ENCODE results near the gene IL17REL. TPM values are rescaled to one million over a fixed set of nuclear protein-coding genes. Genes with fewer than 3 reads are reported as not detected.

The IL17REL gene
- total and polyA plus RNA-seq, 2 of the 13 experiments (the other 11 are each of a cell fraction or from before 2014, with no cell fraction given) = not detected

DNA sequence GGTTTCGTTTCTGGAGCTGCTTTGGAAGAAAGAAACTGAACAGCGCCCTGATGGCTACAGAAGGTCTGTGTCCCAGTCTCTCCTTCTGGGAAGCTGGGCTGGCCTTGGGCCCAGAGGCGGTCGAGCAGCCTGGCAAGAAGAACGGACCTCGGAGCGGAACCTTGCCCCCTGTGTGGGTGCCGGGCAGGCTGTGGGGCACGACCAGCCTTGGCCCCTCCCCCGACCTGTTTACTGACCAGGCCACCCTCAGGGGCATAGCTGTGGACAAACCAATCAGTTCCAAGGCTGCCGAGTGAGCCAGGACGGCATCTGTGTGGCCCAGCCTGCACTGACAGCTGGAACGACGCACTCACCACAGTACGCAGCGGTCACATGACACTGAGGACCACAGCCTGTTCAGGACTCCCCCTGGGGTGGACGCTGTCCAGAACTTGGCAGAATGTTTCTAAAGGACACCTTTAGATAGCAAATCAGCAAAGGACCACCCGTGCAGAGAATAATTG is 44.8 kb downstream of the IL17REL start (continued):
- TF ChIP-seq ZNF263 (CRISPR knock-in tag; IDR thresholded peaks at IDR 0.05) (no peak), IRX3 (CRISPR knock-in tag; IDR thresholded peaks at IDR 0.05; ENCODE audit: borderline replicate concordance, low read depth) (no peak), MED8 (CRISPR knock-in tag; IDR thresholded peaks at IDR 0.05; ENCODE audit: insufficient replicate concordance) (peak; percentile 34), YY1 (IDR thresholded peaks at IDR 0.05; ENCODE audit: insufficient read depth, insufficient replicate concordance, low read depth, low read length) (no peak), ZNF556 (CRISPR knock-in tag; IDR thresholded peaks at IDR 0.05; ENCODE audit: borderline replicate concordance) (no peak; the same call in 1 of the 2 replicates), ZSCAN12 (CRISPR knock-in tag; IDR thresholded peaks at IDR 0.05) (no peak), KDM2A (CRISPR knock-in tag; IDR thresholded peaks at IDR 0.05; ENCODE audit: borderline replicate concordance, low read depth) (0 out of 2 replicates have a peak, but pooled peaks have one; percentile 15), ZSCAN20 (CRISPR knock-in tag; IDR thresholded peaks at IDR 0.05; ENCODE audit: borderline replicate concordance) (no peak), MTF2 (CRISPR knock-in tag; IDR thresholded peaks at IDR 0.05; ENCODE audit: borderline replicate concordance) (no peak), ZNF451 (CRISPR knock-in tag; IDR thresholded peaks at IDR 0.05) (no peak), LCORL (IDR thresholded peaks at IDR 0.05) (no peak), LCORL (CRISPR knock-in tag; IDR thresholded peaks at IDR 0.05) (peak; percentile 46; the same call in 1 of the 2 replicates), SMYD3 (CRISPR knock-in tag; IDR thresholded peaks at IDR 0.05) (no peak), SYNCRIP (IDR thresholded peaks at IDR 0.05; ENCODE audit: insufficient read depth, low read depth, low read length) (no peak), DMAP1 (CRISPR knock-in tag; IDR thresholded peaks at IDR 0.05) (no peak), TEAD2 (CRISPR knock-in tag; IDR thresholded peaks at IDR 0.05) (no peak), CREB1 (IDR thresholded peaks at IDR 0.05) (peak; percentile 28; the same call in 1 of the 2 replicates), CREB1 (CRISPR knock-in tag; IDR thresholded peaks at IDR 0.05) (no peak), KAT7 (CRISPR knock-in tag; IDR thresholded peaks at IDR 0.05; ENCODE audit: borderline replicate concordance) (no peak), ZC3H13 (CRISPR knock-in tag; IDR thresholded peaks at IDR 0.05) (no peak)
- TF ChIP-seq, protein P1, sequence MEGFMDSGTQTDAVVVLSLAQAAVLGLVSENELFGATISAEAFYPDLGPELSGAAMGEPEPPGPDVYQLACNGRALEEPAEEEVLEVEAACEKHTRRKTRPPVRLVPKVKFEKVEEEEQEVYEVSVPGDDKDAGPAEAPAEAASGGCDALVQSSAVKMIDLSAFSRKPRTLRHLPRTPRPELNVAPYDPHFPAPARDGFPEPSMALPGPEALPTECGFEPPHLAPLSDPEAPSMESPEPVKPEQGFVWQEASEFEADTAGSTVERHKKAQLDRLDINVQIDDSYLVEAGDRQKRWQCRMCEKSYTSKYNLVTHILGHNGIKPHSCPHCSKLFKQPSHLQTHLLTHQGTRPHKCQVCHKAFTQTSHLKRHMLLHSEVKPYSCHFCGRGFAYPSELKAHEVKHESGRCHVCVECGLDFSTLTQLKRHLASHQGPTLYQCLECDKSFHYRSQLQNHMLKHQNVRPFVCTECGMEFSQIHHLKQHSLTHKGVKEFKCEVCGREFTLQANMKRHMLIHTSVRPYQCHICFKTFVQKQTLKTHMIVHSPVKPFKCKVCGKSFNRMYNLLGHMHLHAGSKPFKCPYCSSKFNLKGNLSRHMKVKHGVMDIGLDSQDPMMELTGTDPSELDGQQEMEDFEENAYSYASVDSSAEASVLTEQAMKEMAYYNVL (CRISPR knock-in tag; IDR thresholded peaks at IDR 0.05; ENCODE audit: borderline replicate concordance) = no peak
- TF ChIP-seq, protein P2, sequence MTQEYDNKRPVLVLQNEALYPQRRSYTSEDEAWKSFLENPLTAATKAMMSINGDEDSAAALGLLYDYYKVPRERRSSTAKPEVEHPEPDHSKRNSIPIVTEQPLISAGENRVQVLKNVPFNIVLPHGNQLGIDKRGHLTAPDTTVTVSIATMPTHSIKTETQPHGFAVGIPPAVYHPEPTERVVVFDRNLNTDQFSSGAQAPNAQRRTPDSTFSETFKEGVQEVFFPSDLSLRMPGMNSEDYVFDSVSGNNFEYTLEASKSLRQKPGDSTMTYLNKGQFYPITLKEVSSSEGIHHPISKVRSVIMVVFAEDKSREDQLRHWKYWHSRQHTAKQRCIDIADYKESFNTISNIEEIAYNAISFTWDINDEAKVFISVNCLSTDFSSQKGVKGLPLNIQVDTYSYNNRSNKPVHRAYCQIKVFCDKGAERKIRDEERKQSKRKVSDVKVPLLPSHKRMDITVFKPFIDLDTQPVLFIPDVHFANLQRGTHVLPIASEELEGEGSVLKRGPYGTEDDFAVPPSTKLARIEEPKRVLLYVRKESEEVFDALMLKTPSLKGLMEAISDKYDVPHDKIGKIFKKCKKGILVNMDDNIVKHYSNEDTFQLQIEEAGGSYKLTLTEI (CRISPR knock-in tag; conservative IDR thresholded peaks at IDR 0.05) = no peak
- TF ChIP-seq, protein P3, sequence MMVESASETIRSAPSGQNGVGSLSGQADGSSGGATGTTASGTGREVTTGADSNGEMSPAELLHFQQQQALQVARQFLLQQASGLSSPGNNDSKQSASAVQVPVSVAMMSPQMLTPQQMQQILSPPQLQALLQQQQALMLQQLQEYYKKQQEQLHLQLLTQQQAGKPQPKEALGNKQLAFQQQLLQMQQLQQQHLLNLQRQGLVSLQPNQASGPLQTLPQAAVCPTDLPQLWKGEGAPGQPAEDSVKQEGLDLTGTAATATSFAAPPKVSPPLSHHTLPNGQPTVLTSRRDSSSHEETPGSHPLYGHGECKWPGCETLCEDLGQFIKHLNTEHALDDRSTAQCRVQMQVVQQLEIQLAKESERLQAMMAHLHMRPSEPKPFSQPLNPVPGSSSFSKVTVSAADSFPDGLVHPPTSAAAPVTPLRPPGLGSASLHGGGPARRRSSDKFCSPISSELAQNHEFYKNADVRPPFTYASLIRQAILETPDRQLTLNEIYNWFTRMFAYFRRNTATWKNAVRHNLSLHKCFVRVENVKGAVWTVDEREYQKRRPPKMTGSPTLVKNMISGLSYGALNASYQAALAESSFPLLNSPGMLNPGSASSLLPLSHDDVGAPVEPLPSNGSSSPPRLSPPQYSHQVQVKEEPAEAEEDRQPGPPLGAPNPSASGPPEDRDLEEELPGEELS (CRISPR knock-in tag; IDR thresholded peaks at IDR 0.05) = peak; percentile 54
- TF ChIP-seq, protein P4, sequence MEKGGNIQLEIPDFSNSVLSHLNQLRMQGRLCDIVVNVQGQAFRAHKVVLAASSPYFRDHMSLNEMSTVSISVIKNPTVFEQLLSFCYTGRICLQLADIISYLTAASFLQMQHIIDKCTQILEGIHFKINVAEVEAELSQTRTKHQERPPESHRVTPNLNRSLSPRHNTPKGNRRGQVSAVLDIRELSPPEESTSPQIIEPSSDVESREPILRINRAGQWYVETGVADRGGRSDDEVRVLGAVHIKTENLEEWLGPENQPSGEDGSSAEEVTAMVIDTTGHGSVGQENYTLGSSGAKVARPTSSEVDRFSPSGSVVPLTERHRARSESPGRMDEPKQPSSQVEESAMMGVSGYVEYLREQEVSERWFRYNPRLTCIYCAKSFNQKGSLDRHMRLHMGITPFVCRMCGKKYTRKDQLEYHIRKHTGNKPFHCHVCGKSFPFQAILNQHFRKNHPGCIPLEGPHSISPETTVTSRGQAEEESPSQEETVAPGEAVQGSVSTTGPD (CRISPR knock-in tag; IDR thresholded peaks at IDR 0.05) = no peak

All from HepG2 (cell line).